GM18517 (cell line): ENCODE data around the gene RFC2.

Experiments used
- ATAC-seq: cut with Tn5 transposase; IDR thresholded peaks from one replicate; pipeline ENCODE4 v1.9.1; 2021; ENCODE audit warnings: mild to moderate bottlenecking, moderate library complexity; ENCODE audit not compliant: unreplicated experiment

Gene RFC2

DNA sequence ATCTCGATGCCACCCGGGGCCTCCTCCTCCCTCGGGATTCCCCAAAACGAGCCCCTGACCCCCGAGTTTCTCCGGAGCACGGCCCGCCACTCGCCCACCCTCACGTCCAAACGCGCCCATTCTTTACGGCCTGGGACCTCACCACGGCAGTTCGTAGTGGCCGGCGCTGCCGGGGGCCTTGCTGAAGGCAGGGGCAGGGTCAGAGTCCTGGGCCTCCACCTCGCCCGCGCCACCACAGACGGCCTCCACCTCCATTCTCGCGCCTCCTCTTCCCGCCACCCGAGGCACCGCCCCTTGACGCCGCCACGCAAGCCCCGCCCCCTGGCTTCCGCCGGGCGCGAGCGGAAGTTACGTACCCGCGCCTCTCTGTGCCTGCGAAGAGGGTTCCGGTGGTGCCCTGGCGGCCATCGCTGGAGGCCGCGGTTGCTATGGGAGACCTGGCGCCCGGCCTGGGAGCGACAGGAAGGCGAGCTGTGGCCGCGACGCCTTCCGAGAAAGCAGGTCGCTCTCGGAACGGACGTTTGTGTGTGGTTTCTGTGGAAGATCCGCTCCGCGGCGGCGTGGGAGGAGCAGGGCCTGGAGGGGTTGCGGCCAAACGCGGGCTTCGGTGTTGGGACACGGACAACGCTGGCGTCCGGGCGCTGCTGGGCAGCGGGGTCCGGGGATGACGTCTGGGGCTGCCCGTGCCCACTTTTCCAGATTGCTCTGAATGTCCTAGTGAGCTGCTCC is at the start of gene RFC2:
TSS of gene RFC2 (minus strand) at position 271 of the 729 bp plus-strand sequence. CDS start at position 255, 16 bp downstream.
- peak; percentile 79 for ATAC-seq

DNA sequence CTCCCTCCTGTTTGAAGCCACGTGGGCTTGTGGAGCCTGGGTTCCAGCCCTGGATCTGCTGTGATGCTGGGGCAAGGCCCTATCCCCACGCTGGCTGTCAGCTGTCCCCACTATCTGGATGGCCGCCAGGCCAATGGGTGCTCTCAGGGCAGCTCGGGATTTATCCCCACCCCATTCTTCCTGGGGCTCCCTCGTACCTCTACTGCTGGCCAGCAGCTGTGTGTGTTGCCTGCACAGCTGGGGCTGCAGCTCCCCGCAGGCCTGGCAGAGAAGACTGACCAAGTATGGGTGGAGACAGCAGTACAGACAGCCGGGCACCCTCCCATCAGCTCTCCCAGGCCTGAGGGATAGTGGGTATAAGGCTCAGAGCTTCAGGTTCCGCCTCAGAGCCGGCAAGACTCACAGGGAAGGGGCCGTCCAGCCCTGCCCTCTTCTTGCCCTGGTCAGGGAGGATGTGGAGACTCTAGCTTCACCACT is 48.6 kb upstream of the RFC2 start:
- ATAC-seq = no peak

DNA sequence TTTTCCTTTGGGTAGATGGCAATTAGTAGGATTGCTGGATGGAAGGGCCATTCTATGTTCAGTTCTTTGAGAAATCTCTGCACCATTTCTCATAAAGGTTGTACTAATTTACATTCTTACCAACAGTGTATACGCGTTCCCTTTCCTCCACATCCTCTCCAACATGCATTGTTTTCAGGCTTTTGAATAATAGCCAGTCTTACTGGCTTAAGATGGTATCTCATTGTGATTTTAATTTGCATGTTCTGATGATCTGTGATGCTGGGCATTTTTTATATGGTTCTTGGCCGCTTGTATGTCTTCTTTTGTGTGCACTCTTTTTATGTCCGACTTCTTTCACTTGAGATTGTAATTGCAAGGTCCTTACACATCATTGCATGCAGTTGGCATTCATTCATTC is 46.7 kb upstream of the RFC2 start:
- no peak for ATAC-seq

DNA sequence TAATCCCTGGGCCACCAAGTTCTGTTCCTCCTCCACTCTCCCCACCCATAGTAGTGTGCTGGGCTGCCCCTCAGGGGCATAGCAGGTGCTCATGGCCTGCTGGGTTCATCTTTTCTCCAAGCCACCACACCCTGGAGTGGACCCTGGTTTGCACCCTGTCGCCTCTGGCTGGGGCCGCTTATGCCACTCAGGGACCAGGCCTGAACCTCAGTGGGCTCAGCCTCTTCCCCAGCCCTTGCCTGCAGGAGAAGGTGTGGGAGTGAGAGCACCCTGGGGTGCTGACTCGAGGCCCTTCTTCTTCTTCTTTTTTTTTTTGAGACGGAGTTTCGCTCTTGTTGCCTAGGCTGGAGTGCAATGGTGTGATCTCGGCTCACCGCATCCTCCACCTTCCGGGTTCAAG is 45.2 kb upstream of the RFC2 start:
- no peak for ATAC-seq

DNA sequence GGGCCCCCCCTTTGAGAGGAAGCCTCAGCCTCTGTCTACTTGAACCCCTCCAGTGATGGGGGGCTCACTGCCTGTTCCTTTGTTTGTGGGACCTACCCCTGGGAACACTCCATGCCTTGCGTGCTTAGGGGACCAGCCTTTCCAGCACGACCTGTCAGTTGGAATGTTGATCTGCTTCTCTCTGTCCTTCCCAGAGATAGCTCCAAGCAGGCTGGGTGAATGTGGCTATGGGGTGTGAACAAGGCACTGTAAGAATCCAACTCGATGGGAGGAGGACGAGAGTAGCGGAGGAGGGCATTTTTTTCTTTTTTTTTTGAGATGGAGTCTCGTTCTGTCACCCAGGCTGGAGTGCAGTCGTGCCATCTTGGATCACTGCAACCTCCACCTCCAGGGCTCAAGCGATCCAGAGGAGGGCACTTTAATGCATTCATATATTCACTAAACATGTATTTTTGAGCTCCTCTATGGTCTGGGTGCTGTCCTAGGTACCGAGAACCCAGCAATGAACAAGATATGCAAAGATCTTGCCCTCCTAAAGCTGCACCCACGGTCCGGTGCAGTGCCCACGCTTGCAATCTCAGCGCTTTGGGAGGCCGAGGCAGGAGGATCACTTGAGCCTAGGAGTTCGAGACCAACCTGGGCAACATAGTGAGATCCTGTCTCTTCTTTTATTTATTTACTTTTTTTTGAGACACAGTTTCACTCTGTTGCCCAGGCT is 43.5 kb upstream of the RFC2 start:
- ATAC-seq = no peak

DNA sequence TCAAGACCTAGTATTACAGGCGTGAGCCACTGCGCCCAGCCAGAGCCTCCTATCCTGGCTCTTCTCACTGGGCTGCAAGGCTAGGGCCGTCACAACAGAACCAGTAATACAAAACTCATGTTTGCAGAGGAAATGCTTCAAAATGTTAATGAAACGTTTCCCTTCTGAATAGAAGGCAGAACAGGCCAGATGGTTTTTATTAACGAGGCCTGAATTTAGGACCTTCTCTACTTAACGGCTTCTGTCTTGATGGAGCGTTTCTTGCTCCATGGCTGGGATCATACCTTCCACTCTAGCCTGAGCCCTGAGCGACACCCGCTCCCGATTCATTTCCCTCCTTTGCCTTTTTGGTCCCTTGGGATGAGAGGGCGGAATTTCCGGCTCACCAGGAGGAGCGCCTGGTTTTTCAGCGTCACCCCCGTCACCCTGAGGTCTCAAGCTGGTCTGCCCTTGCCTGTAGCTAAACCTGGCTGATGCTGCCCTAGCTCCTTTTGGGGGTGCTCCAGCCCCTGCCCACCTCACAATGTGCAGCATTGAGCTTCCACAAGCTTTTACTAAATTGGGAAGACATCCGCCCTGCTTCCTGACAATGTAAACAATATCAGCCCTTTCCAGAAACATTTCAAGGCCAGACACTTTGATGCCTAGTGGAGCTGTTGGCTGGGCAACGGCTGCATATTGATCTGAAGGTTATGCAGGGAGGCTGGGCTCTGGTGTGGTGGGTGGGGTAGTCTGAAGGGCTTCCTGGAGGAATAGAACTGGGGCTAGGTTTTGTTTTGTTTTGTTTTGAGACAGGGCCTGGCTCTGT is 40.2 kb upstream of the RFC2 start:
- ATAC-seq = no peak

DNA sequence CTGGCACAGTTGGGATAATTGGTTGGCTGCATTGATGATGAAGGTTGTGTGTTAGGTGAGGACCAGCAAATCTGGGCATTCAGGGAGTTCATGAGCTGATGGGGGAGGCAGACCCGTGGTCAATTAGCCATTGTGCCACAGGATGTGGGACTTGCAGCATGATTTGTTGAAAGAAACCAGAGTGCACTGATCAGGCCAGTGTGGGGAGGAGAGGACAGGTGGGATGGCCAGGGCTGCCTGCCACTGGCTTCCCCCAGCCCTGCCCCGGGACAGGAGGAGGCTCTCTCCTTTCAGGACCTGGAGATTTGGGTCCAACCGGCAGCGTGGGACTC is 39.3 kb upstream of the RFC2 start:
- ATAC-seq = no peak

DNA sequence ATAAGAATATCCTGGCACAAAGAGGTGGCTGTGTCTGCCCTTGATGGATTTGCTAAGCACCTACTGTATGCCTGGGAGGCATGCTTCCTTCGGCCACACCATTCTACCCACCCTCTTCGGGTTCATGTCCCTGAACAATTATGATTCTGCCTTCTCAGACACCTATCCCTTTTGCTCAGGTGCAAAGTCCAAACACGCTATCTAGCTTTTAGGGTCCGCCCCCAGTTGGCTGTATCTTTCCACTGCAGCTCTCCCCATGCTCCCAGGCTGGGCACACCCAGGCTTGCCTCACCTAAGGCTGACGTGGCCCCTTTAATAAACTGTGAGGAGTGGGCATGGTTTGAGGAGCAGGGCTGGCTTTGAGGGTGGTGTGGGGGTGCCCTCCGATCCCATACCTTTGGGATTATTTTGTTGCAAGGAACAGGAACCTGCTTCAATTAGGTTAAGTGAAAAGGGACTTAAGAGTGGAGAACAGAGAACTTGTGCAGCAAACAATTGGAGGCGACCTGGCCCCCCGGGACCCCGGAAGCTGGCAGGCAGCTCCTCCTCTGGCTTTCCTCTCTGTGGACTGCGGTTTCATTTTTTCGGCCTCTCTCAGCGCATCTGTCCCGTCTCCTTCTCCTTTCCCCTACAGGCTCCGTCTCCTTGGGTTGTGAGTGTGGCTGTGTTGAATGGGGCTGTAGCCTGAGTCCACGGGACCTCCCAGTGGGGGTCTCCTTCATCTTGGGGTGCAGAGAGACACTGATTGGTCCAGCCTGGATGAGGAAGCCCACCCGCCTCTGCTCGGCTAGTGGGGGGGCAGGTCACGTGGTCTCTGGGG is 38.8 kb upstream of the RFC2 start:
- no peak for ATAC-seq

DNA sequence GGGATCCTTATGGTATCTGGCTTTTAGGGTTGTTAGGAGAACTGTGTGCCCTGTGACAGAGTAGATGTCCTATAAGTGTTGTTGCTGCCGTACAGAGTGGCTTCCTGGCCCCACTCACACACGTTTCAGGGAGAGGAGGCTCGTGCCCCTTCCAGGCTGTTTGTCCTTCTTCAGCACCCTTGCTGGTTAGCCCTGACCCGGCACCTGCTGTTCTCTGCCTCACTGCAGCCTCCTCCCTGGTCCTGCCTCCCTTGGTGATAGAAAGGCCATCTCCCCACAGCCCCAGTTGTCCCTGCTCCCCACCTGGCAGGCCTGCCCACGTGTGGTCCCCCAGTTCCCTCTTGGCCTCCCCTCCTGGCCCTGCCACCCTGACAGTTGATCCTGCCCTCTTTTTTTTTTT is 37.3 kb upstream of the RFC2 start:
- no peak for ATAC-seq

DNA sequence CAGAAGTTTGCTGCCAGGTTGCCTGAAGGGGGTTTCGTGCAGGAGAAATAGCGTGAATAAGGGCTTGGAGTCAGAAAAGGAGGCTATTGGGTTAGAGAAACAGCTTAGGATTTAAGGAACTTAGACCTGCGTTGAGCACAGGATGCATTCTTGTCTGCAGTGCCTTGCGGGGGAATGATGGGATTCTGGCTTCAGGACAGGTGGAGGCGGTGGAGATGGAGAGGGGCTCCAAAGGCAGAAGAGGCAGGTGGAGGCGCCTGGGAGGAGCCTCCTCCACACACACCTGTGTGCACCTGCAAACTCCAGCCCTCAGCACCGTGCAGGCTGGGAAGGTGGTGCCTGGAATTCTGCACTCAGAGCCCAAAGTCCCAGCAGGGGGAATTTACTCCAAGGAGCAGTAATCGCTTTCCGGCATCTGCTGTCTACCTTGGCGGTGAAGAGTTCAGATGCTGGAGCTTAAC is 36.8 kb upstream of the RFC2 start:
- no peak for ATAC-seq

DNA sequence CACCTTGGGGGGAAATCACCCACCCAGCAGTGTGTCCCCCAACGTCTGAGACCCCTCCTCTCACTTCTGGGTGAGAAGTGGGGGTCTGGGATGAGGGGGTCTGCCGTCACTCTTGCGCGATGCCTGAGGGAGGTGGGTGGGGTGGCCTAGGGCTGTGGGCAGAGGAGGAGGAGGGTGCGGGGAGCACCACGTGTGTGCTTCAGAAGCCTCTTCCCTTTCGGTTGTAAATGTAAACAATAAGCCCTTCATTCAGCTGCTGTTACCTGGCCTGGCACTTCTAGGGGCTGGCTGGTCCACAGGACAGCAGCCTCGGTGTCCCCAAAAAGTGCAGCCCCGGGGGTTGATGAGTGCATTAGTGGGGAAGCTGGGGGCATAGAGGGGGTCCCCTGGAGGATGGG is 36.4 kb upstream of the RFC2 start:
- no peak for ATAC-seq

DNA sequence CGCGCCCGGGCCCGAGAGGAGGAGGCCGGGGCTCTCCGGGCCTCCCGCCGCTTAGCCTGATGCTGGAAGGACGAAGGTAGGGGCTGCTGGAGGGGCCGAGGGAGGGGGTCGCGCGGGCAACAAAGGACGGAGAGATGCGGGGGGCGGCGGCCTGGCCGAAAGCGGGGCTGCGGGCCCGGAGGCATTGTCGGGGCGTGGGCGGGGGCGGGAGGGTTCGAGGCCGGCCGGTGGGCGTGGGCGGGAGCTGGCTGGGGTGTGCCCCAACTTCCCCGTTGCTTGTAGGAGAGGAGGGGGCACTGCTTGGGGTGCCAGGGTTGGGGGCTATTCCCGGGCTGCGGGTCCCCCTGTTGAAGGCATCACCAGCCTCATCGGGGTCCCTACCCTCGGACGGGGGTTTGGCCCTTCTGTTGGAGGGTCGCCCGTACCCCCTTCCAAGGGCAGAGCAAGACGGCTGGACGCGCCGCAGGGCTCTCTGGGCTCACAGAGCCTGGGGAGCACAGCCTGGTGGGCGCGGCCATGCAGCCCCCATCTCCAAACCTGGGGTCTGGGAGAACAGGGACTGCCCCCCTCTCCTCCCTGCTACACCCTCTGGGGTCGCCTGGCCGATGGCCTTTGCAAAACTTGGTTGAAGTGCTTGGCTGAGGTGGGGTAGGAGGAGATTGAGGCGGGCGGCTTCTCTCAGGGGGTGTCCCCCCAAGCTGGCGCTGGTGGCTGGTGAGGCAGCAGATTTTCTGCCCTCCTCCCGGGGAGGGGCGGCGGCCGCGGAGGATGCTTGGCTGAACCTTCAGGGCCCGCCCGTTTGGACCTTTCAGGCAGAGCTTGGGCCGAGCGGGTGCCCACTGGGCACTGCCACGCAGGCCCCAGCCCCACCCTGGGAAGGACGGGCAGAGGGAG is 35.7 kb upstream of the RFC2 start:
- no peak for ATAC-seq

DNA sequence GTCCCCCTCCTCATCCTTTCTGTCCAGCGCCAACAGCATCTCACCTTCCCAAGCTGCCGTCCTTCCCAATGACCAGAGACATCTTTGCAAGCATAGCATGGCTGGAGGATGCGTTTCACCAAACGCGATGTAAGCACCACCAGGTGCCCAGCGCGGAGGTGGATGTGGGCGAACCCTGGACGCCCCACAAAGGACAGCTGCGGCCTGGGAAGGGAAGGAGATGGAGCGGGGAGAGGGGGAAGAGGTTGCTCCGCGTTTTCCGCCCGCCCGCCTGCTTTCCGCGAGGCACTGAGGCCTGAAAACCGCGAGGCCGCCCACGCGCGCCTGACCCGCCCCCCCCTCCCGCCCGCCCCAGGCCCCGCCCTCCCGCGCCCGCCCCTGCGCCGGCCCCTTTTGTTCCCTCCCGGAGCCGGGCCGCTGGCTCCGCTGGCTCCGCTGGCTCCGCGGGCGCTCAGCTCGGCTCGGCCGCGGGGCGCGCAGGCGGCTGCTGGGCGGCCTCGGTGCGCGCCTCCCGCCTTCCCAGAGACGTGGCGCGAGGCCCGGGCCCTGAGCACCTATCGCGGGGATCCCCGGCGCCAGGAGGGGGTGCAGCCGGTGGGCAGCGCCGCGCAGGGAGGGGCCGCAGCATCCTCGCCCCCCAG is 34.9 kb upstream of the RFC2 start, which contains the start of gene CLIP2:
TSS of gene CLIP2 (plus strand) at position 390 of the 641 bp plus-strand sequence. CDS start 28,140 bp downstream, outside the sequence.
- no peak for ATAC-seq

DNA sequence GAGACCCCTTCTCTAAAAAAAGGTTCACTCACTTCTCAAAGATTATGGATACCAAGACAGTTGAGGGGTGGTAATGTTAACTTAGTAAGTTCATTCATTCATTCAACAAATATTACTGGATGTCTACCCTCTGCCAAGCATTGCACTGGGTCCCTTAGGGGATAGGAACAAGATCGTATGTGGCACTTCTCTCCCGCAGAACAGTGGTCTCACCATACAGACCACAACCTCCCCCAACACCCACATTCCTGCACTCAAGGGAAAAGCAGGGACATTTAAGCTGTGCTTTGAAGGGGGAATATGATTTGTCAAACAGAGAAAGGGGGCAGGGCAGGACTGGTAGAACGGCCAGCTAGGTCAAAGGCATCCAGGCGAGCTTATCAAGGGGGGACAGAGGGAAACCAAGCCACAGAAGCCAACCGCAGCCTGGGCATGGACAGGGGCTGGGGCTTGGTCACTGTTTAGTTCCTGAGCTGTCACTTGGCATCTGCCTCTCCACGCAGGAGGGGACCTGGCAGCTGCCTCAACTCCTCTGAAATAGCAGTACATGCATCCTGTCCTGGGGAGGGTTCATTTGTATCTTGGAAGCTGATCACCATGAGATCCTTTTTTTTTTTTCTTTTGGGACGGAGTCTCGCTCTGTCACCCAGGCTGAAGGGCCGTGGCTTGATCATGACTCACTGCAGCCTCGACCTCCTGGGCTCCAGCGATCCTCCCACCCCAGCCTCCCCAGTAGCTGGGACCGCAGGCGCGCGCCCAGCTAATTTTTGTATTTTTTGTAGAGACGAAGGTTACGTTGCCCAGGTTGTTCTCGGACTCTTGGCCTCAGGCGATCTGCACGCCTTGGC is 34.1 kb upstream of the RFC2 start:
- ATAC-seq = no peak

DNA sequence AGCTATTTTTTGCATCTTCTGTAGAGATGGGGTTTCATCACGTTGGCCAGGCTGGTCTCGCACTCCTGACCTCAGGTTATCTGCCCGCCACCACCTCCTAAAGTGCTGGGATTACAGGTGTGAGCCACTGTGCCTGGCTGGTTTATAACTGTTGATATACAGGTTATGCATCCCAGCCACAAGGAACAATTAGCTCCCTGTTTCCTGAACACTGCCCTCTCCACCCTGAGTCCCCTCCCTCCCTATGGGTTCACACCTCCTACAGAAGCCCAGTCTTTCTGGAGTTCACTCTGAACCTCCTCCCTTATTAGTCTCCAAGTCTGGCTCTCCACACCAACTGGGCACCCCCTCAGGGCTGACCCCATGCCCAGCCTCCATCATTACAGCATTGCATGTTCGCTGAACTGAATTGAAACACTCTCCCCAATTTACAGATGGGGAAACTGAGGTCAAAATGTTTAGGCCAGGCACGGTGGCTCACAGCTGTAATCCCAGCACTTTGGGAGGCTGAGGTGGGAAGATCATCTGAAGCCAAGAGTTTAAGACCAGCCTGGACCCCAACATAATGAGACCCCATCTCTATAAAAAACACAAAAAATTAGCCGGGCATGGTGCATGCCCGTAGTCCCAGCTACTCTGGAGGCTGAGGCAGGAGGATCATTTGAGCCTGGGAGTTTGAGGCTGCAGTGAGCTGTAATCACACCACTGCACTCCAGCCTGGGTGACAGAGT is 33.3 kb upstream of the RFC2 start:
- ATAC-seq = no peak

DNA sequence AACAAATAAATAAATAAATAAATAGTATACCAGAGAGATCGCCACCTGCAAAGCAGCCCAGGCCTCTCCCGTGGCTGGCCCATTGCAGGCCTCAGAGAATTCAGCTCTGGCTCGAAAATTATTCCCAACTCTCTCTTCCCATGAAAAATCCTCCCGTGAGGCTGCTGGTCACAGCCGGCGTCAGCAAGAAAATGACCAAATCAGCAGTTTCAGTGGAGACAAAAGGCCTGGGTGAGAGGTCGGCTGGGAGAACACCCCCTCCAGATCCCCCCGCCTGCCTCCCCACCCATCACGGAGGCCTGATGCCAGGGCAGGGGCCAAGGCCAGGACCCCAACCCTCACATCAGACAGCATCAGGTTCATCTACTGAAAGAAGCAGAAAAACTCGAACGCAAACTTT is 31.9 kb upstream of the RFC2 start:
- ATAC-seq = no peak

DNA sequence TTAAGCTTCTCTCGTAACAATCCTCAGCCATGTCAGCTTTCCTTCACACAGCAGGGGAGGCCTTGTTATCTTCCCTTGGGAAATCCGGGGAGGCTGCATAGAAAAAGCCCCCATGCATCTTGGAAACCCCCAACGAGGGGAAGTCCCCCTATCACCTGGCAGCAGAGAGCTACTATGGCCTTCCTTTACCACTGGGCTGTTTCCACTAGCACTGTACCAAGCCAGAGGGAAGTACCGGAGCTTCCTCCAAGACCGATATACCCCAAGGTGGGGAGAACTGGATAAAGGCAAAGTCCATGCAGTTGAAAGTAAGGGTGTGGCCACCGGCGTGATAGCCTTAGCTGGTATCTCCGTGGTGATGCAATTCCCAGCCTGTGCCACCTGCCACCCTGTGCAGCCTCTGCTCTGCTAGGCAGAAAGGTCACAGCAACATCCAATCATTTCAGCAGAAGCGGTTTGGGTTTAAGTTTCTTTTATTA is 30.6 kb upstream of the RFC2 start:
- peak; percentile 50 for ATAC-seq
